Kidney (tissue), 14 donors: Measurements from ENCODE around the gene GADD45G. TPM values are rescaled to one million over a fixed set of nuclear protein-coding genes. Genes with fewer than 3 reads are reported as not detected.
A peak's percentile ranks its signal among the peaks of the same experiment; 100 is the strongest.

Experiments used
- DNase-seq, 5 donors: peaks; one replicate each; pipeline ENCODE4 v3.0.0-alpha.2; 2013 to 2020
- FAIRE-seq: peaks from 2 replicates; lab custom pipeline; 2012; peaks lifted over from hg19 to GRCh38; lab: Jason Lieb, UNC
- H3K27ac ChIP-seq, 2 donors: one replicate each; pipeline ENCODE4 v1.7.0; 2013; ENCODE audit warnings: low read depth in 2 of 2, low read length in 2 of 2, inconsistent platforms in 1 of 2
- H3K27me3 ChIP-seq: one replicate; pipeline ENCODE4 v1.7.1; 2013; ENCODE audit warnings: low read length, inconsistent platforms; ENCODE audit not compliant: control insufficient read depth, insufficient read depth
- H3K36me3 ChIP-seq, 3 donors: one replicate each; pipeline versions ENCODE4 v1.7.0 to v1.7.1; 2013; ENCODE audit warnings: low read length in 3 of 3, control low read depth in 1 of 3, inconsistent platforms in 1 of 3; ENCODE audit not compliant: insufficient read depth in 3 of 3, control insufficient read depth in 2 of 3
- H3K4me1 ChIP-seq, 3 donors: one replicate each; pipeline versions ENCODE4 v1.7.0 to v1.7.1; 2013; ENCODE audit warnings: low read length in 3 of 3, inconsistent platforms in 1 of 3, low read depth in 1 of 3; ENCODE audit not compliant: control insufficient read depth in 2 of 3, insufficient read depth in 2 of 3
- H3K4me3 ChIP-seq, 3 donors: one replicate each; pipeline versions ENCODE4 v1.7.0 to v1.8.1; 2013; ENCODE audit warnings: low read length in 3 of 3, control low read depth in 1 of 3, inconsistent platforms in 1 of 3
- H3K9ac ChIP-seq, 3 donors: one replicate each; pipeline versions ENCODE4 v1.7.0 to v1.7.1; 2013; ENCODE audit warnings: low read length in 3 of 3, control low read depth in 1 of 3, inconsistent platforms in 1 of 3
- H3K9me3 ChIP-seq, 3 donors: one replicate each; pipeline versions ENCODE4 v1.7.0 to v1.7.1; 2013; ENCODE audit warnings: low read length in 3 of 3, control low read depth in 1 of 3, inconsistent platforms in 1 of 3; ENCODE audit not compliant: control insufficient read depth in 2 of 3, insufficient read depth in 1 of 3
- CTCF ChIP-seq: IDR thresholded peaks from 3 replicates; pipeline ENCODE4 v1.5.1; 2012; ENCODE audit warnings: mild to moderate bottlenecking, moderate library complexity, borderline replicate concordance; ENCODE audit not compliant: insufficient read depth; ENCODE audit errors: extremely low read depth
- intact Hi-C: fragments of 100-400 bp; cut with DNase I; formaldehyde crosslinking; loops from one replicate; pipeline ENCODE4 v1.11.1; 2022
- polyA plus RNA-seq: library from polyadenylated mRNA; stranded (reverse); fragments of 350-450 nt; fragmentation: Illumina TruSeq; extraction: RNeasy Lipid Tissue Mini Kit (QIAGEN cat#74804); gene quantifications from one replicate; pipeline ENCODE4 v1.2.3, GENCODE V29; 2014; ENCODE audit warnings: low read depth, low replicate concordance; ENCODE audit not compliant: insufficient read depth
- total RNA-seq: library from RNA; stranded (reverse); fragmentation: NEBNext Ultra II Directional; extraction: Animal tissue kit (Norgen Biotek cat#: 25700); gene quantifications from one replicate; pipeline ENCODE4 v1.2.1, GENCODE V29; 2021
- donor health status: control.
- donor health status: control.
- donor health status: control.
- donor health status: control.
- donor health status: control.
- donor health status: DM: yes; HTN: yes; CAD: no.
- donor health status: Normal renal cell carcinoma (clear cell type).

GADD45G gene
- total and polyA plus RNA-seq, 2 donors from 2014 or later, result 7.3 to 48.4 TPM

DNA sequence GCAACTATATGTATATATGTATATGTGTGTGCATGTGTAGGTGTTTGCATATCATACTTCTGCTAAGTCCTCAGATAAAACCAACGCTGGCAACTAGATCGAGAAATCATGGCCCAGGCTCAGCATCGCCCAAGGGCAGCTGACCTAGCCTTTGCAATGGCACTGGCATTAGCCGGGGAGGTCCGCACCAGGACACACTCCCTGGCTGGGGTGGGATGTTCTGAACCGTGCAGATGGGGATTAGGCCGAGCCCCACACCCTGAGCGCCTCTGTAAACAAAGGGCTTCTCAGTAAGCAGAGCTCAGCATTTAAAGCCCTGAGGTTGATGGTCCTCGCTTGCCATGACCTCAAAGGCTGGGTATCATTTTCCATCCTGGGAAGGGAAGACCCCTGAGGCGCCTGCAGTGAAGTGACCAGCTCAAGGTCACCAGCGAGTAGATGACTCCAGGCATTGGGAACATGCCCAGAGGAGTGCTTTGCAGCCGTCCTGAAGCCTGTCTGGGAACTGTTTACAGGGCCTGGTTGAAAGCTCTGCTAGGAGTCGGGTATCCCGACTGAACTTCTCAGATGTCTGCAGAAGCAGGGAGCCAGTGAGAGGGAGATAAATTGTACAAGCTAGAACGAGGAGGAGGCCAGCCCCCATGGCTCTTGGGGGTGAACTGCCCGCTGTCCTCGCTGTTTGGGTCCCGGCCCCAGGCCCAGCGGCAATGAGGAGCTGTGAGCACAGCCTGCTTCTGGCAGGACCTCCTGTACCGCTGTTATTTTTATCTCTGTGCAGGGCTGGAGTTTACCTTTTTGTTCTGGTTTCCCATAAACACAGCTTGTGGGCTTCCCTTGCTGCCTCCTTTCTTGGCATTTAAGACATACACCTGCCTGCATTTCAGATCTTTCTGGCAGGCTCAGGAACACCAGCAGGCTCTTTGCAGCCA, 18.4 kb downstream of the GADD45G start:
- no peak overlapping the region for H3K27ac ChIP-seq
- peak in 3 of 5 donors; percentile 43 to 67 (median 57) for DNase-seq
- peaks cover 0 to 13% (median 8%) of the 10 kb centered on the region in 3 donors for H3K4me1 ChIP-seq

DNA sequence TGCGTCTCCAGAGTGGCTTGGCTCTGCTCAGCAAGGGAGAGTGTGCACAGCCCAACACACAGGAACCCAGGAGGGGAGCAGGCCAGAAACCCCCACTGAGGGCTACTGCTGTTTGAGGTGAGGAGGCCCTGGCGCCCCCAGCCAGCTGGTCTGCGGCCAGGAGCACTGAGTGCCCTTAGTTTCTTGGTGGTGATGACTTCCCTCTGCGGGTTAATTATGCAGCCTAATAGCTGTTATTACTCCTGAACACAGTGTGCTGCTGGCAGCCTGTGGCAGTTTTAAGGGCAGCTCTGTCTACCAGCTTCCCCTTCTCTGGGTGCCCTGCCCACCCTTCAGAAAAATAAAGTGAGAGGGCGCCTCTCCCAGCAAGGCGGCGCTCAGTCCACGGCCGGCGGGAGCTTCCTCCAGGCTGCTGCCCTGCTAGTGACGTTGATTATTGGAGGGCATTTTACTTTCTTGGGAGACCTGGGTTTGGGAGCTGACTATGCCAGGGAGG, 19.2 kb downstream of the GADD45G start:
- H3K4me1 ChIP-seq, result peaks cover 0 to 13% (median 4%) of the 10 kb centered on the region in 3 donors
- DNase-seq (peak in 1 of 5 donors; percentile 66), FAIRE-seq (no peak)
- no peak overlapping the region for H3K9ac ChIP-seq
- H3K4me3 ChIP-seq, result no peak overlapping the region
- H3K27ac ChIP-seq, result no peak overlapping the region
- no peaks in the 10 kb centered on the region for H3K9me3 ChIP-seq
- no peaks in the 10 kb centered on the region for H3K27me3 ChIP-seq
- intact Hi-C loops, result no loop called here
- H3K36me3 ChIP-seq, result no peaks in the 10 kb centered on the region
- no peak for TF ChIP-seq CTCF

More for the DNA sequence above, 18.4 kb downstream of the GADD45G start:
- no peak for FAIRE-seq
- H3K9me3 ChIP-seq, result no peaks in the 10 kb centered on the region
- H3K4me3 ChIP-seq, result no peak overlapping the region
- H3K27me3 ChIP-seq, result no peaks in the 10 kb centered on the region
- no peak for TF ChIP-seq CTCF
- H3K9ac ChIP-seq, result no peak overlapping the region
- no peaks in the 10 kb centered on the region for H3K36me3 ChIP-seq
- intact Hi-C loops, result no loop called here

GRCh38 chr9:89625721-89626687, 21.2 kb downstream of the GADD45G start:
- Histone ChIP-seq H3K4me3 (no peak overlapping the region), H3K27me3 (no peaks in the 10 kb centered on the region), H3K27ac (no peak overlapping the region), H3K9me3 (no peaks in the 10 kb centered on the region), H3K9ac (no peak overlapping the region), H3K36me3 (no peaks in the 10 kb centered on the region), H3K4me1 (peaks cover 0 to 7% (median 0%) of the 10 kb centered on the region in 3 donors)
- no peak for TF ChIP-seq CTCF
- DNase-seq, result peak in 1 of 5 donors; percentile 44
- no peak for FAIRE-seq
- intact Hi-C loops, result no loop called here
